Measurements from ENCODE around the gene ASIC1. TPM values are rescaled to one million over a fixed set of nuclear protein-coding genes. Genes with fewer than 3 reads are reported as not detected.

Gene ASIC1
- total and polyA plus RNA-seq, 2 of the 13 experiments (the other 11 are each of a cell fraction or from before 2014, with no cell fraction given): 0.44 to 1.5 TPM

GRCh38 chr12:50112456-50113218 is 55.2 kb downstream of the ASIC1 start (continued):
- TF ChIP-seq MEF2D (CRISPR knock-in tag; IDR thresholded peaks at IDR 0.05): no peak
- TF ChIP-seq ZFP36L2 (CRISPR knock-in tag; IDR thresholded peaks at IDR 0.05): no peak
- peak; percentile 22 for TF ChIP-seq ASH2L (IDR thresholded peaks at IDR 0.05; ENCODE audit: insufficient read length, low read depth, low read length)
- peak; percentile 4; the same call in 1 of the 2 replicates for TF ChIP-seq RBFOX2 (IDR thresholded peaks at IDR 0.05; ENCODE audit: low read depth, low read length)
- no peak for TF ChIP-seq XRCC5 (optimal IDR thresholded peaks at IDR 0.05; ENCODE audit: low read length)
- peak; percentile 81 for TF ChIP-seq ARID4A (CRISPR knock-in tag; IDR thresholded peaks at IDR 0.05; ENCODE audit: borderline replicate concordance)
- no peak for TF ChIP-seq ZNF414 (CRISPR knock-in tag; IDR thresholded peaks at IDR 0.05)
- TF ChIP-seq ZZZ3 (CRISPR knock-in tag; IDR thresholded peaks at IDR 0.05; ENCODE audit: borderline replicate concordance): 0 out of 2 replicates have a peak, but pooled peaks have one; percentile 9
- TF ChIP-seq ZNF20 (CRISPR knock-in tag; IDR thresholded peaks at IDR 0.05): 0 out of 2 replicates have a peak, but pooled peaks have one; percentile 24
- no peak for TF ChIP-seq ONECUT2 (CRISPR knock-in tag; IDR thresholded peaks at IDR 0.05)
- peak; percentile 52 for TF ChIP-seq CTCF (CRISPR knock-in tag; IDR thresholded peaks at IDR 0.05)
- peak; percentile 64 for TF ChIP-seq TEAD3 (CRISPR knock-in tag; optimal IDR thresholded peaks at IDR 0.05; ENCODE audit: borderline replicate concordance)
- 0 out of 2 replicates have a peak, but pooled peaks have one; percentile 3 for TF ChIP-seq ZNF737 (CRISPR knock-in tag; IDR thresholded peaks at IDR 0.05; ENCODE audit: borderline replicate concordance)
- no peak for TF ChIP-seq NKX3-1 (CRISPR knock-in tag; IDR thresholded peaks at IDR 0.05)
- no peak for TF ChIP-seq ZNF235 (CRISPR knock-in tag; IDR thresholded peaks at IDR 0.05; ENCODE audit: borderline replicate concordance)
- TF ChIP-seq ZNF687 (CRISPR knock-in tag; IDR thresholded peaks at IDR 0.05): peak; percentile 70
- TF ChIP-seq ZNF674 (CRISPR knock-in tag; IDR thresholded peaks at IDR 0.05; ENCODE audit: low read depth): 0 out of 2 replicates have a peak, but pooled peaks have one; percentile 19
- TF ChIP-seq ZNF839 (CRISPR knock-in tag; IDR thresholded peaks at IDR 0.05; ENCODE audit: borderline replicate concordance): 0 out of 2 replicates have a peak, but pooled peaks have one; percentile 2

All from HepG2 (cell line).